Peyer's patch (tissue), 4 donors: Measurements from ENCODE around the gene TIMM22.

Experiments used
- POLR2A ChIP-seq, 2 donors: fragments of 450-650 bp; IDR thresholded peaks; one replicate each; pipeline ENCODE4 v1.5.1; 2017; ENCODE audit warnings: antibody characterized with exemption in 2 of 2, mild to moderate bottlenecking in 2 of 2, moderate library complexity in 2 of 2
- TF ChIP-seq, protein P1 (sequence below), 6 experiments: fragments of 450-650 bp in 4 of 6; fragments of 200-600 bp in 2 of 6; sonication (generic) in 1 of 6; IDR thresholded peaks; one replicate each; pipeline ENCODE4 v1.5.1; 2017 to 2019; ENCODE audit warnings: antibody characterized with exemption in 6 of 6, mild to moderate bottlenecking in 3 of 6, moderate library complexity in 1 of 6

DNA sequence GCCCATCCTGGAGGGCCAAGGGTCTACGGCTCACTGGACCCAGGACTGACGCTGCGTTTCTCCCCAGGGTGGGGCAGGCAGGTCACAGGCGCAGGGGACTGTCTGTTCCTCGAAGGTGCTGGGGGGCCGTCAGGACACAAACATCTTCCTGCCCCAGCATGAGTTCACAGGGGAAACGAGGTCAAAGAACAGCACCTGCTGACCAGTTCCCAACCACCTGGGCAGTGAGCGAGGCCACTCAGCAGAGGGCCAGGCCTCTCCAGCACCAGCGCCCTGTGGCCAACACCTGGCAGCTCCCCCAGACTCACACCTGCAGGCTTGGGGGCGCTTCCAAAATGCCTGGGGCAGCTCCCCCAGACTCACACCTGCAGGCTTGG is 29.7 kb downstream of the TIMM22 start:
- TF ChIP-seq, protein P1, sequence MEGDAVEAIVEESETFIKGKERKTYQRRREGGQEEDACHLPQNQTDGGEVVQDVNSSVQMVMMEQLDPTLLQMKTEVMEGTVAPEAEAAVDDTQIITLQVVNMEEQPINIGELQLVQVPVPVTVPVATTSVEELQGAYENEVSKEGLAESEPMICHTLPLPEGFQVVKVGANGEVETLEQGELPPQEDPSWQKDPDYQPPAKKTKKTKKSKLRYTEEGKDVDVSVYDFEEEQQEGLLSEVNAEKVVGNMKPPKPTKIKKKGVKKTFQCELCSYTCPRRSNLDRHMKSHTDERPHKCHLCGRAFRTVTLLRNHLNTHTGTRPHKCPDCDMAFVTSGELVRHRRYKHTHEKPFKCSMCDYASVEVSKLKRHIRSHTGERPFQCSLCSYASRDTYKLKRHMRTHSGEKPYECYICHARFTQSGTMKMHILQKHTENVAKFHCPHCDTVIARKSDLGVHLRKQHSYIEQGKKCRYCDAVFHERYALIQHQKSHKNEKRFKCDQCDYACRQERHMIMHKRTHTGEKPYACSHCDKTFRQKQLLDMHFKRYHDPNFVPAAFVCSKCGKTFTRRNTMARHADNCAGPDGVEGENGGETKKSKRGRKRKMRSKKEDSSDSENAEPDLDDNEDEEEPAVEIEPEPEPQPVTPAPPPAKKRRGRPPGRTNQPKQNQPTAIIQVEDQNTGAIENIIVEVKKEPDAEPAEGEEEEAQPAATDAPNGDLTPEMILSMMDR (IDR thresholded peaks at IDR 0.05), result no peak
- TF ChIP-seq POLR2A (IDR thresholded peaks at IDR 0.05), result no peak
